GM12878 (cell line): ENCODE data around the gene SFSWAP.

Experiments used
- BHLHE40 ChIP-seq, 2 experiments: fragments of 450-650 bp in 1 of 2; IDR thresholded peaks; 2 replicates each; pipeline ENCODE4 v1.6.1; 2011 to 2017; ENCODE audit warnings: low read depth in 2 of 2, borderline replicate concordance in 1 of 2, improper control_type of control experiment in 1 of 2, low read length in 1 of 2, mild to moderate bottlenecking in 1 of 2
- BRCA1 ChIP-seq: IDR thresholded peaks from 2 replicates; pipeline ENCODE4 v1.6.1; 2011; ENCODE audit warnings: low read depth, low read length, improper control_type of control experiment
- EP300 ChIP-seq, 2 experiments: fragments of 150-350 bp in 1 of 2; IDR thresholded peaks; 2 replicates each; pipeline ENCODE4 v1.6.1; 2011 to 2012; ENCODE audit warnings: low read depth in 2 of 2, low read length in 2 of 2, borderline replicate concordance in 1 of 2, improper control_type of control experiment in 1 of 2, inconsistent platforms in 1 of 2; ENCODE audit not compliant: control insufficient read depth in 1 of 2
- ESRRA ChIP-seq: IDR thresholded peaks from 2 replicates; pipeline ENCODE4 v1.6.1; 2012; ENCODE audit warnings: mild to moderate bottlenecking, low read length, improper control_type of control experiment
- GABPA ChIP-seq: IDR thresholded peaks from 2 replicates; pipeline ENCODE4 v1.6.1; 2014; ENCODE audit warnings: antibody characterized with exemption, low read depth, mild to moderate bottlenecking, inconsistent platforms
- MXI1 ChIP-seq: fragments of 150-350 bp; IDR thresholded peaks from 2 replicates; pipeline ENCODE4 v1.6.1; 2011; ENCODE audit warnings: low read depth, mild to moderate bottlenecking, inconsistent platforms, low read length, improper control_type of control experiment
- TF ChIP-seq, protein P1 (sequence below): IDR thresholded peaks from 2 replicates; pipeline ENCODE4 v1.6.1; 2012; ENCODE audit warnings: mild to moderate bottlenecking, low read depth, low read length

DNA sequence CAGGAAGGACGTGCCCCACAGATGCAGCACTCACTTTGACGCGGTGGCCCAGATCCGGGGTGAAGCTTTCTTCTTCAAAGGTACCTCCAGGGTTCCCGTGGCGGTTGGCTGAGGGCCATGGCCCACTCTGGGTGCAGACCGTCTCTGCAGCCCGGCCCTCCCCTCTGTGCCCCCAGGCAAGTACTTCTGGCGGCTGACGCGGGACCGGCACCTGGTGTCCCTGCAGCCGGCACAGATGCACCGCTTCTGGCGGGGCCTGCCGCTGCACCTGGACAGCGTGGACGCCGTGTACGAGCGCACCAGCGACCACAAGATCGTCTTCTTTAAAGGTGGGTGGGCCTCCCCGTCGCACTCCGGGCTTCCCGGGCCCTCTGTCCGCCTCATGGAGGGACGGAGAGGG is 134.2 kb downstream of the SFSWAP start:
- TF ChIP-seq ESRRA (no peak), EP300 (IDR thresholded peaks at IDR 0.05; ENCODE audit: borderline replicate concordance in 1 of 2, control insufficient read depth in 1 of 2, low read depth in 2 of 2, low read length in 2 of 2) (no peak), BRCA1 (no peak), BHLHE40 (IDR thresholded peaks at IDR 0.05; ENCODE audit: borderline replicate concordance in 1 of 2, low read depth in 2 of 2, low read length in 1 of 2) (no peak), MXI1 (no peak), GABPA (no peak)
- TF ChIP-seq, protein P1, sequence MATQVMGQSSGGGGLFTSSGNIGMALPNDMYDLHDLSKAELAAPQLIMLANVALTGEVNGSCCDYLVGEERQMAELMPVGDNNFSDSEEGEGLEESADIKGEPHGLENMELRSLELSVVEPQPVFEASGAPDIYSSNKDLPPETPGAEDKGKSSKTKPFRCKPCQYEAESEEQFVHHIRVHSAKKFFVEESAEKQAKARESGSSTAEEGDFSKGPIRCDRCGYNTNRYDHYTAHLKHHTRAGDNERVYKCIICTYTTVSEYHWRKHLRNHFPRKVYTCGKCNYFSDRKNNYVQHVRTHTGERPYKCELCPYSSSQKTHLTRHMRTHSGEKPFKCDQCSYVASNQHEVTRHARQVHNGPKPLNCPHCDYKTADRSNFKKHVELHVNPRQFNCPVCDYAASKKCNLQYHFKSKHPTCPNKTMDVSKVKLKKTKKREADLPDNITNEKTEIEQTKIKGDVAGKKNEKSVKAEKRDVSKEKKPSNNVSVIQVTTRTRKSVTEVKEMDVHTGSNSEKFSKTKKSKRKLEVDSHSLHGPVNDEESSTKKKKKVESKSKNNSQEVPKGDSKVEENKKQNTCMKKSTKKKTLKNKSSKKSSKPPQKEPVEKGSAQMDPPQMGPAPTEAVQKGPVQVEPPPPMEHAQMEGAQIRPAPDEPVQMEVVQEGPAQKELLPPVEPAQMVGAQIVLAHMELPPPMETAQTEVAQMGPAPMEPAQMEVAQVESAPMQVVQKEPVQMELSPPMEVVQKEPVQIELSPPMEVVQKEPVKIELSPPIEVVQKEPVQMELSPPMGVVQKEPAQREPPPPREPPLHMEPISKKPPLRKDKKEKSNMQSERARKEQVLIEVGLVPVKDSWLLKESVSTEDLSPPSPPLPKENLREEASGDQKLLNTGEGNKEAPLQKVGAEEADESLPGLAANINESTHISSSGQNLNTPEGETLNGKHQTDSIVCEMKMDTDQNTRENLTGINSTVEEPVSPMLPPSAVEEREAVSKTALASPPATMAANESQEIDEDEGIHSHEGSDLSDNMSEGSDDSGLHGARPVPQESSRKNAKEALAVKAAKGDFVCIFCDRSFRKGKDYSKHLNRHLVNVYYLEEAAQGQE = no peak
